GM12873 (cell line): ENCODE data around the gene TNPO1.

Source experiments
- CTCF ChIP-seq: IDR thresholded peaks from 2 replicates; pipeline ENCODE4 v1.5.1; 2012; ENCODE audit warnings: low read depth, mild to moderate bottlenecking, moderate library complexity, low read length, control low read depth; ENCODE audit not compliant: insufficient read depth; ENCODE audit errors: missing control alignments

TNPO1 gene

DNA sequence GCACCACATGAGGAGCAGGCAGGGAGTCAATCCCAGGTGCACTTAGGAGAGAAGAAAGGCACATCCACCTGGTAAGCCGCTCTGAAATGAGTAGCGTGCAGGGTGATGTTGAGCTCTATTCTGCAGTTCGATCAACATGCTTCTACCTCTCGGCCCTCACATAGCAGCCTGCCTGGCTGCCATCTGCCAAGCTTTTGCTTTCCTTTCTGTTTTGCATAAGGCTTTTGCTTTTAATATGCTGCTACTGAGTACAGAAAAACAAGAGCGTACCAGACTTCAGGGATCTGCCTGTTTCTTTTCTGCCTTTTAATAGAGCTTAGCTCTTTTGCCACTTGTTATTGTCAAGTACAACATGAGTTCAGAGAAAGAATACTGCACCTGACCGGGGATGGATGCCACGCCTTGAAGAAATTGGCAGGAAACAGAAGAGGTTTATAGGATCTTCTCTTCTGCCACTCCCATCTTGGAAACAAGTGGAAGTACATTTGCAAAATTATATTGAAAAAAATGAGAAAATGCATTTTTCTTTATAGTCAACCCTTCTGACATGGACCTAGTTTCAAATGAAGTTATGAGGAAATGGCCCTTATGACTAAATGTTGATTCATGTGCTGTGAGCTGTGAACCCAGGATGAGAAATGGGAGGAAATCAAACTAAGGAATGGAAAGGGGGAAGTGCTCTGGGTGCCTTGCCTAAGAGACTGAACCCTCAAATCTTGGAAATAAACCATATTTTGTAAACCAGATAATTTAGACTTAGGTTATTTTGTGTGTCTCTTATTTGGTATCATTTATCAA, 135.4 kb downstream of the TNPO1 start:
- no peak for TF ChIP-seq CTCF

DNA sequence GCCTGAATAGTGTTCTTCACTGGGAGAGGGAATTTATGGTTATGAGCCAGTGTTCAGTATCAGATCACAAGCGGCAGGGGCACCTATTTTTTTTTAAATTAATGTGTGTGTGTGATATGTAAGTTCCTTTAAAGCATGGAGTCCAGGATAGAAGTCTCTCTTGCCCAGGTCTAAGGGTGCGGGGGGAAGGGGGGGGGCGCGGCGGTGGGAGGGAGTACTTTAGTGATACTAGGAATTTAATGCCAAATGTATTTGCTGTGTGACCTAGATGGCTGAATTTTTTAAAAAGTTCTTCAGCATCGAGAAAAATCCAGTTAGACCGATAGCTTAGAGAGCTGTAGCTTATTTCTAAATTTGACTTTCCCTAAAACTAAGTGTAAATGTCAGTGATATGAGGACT, 137.9 kb downstream of the TNPO1 start:
- TF ChIP-seq CTCF, result no peak

DNA sequence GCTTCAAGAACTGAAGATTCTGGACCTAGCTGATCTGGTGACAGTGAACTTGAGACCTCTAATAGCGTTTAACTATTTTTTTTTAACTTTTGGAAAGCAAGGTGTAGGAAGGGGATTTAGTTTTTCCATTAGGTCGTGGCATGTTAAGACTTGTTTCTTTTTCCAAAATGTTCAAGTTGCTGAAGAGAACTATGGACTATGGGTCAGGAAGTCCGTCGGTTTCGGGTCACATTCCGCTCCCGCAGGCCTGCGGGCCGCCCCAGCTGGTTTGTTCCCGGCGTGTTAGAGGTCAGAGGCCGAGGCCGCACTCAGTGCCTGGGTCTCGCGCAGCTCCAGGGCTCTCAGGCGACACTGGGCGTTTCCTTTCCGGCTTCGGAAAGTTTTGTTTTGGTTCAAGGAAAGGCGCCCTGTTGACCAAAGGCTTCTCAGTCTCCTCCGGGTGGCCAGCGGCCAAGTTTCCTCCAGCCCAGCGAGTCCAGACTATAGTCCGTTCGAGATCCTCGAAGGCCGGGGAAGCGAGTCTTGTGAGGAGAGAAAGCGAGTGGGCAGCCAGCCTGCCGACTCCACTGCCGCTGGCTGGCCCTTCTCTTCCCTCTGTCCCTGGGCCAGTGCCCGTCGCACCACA, 138.8 kb downstream of the TNPO1 start:
- no peak for TF ChIP-seq CTCF

DNA sequence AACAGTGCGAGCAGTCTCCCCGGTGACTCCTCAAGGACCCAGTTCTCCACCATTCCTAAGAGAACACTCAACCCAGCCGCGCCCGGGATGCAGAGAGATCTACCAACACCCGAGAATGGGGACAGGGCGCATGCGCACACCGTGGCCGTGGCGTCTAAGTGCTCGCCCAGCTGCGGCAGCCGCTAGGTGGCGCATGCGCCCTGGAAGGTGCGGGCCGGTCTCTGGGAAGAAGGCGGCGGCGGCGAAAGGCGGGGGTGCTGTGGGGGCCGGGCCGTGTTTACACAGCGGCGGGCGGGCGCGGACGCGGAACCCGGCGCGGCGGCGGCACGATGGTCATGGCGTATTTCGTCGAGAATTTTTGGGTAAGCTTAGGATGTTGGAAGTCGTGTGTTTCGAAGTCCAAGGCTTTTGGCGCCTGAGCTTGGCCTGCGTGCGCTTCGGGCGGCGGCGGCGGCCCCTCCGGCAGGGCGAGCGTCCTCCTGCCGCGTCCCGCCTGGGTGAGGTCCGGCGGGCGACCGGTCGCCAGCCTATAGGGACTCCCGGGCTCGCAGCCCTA, 139.4 kb downstream of the TNPO1 start, which contains the start of gene FCHO2:
FCHO2 (plus strand) TSS at position 274 of the 556 bp plus-strand sequence; CDS start at position 330, 56 bp downstream.
- peak; percentile 79 for TF ChIP-seq CTCF

GRCh38 chr5:72956324-72957140, 140.1 kb downstream of the TNPO1 start:
- TF ChIP-seq CTCF, result no peak

- no peak for TF ChIP-seq CTCF
Measured at GRCh38 chr5:72957337-72957736, 140.9 kb downstream of the TNPO1 start.
